Endodermal cell (in vitro differentiated cells): ENCODE results near the gene DIPK1B. TPM values are rescaled to one million over a fixed set of nuclear protein-coding genes. Genes with fewer than 3 reads are reported as not detected.

Source experiments
- DNase-seq: peaks from one replicate; pipeline ENCODE4 v3.0.0-alpha.2; 2017
- H3K27ac ChIP-seq: 2 replicates; pipeline ENCODE4 v1.5.1; 2013; ENCODE audit warnings: mild to moderate bottlenecking, low read depth, low read length, moderate library complexity
- H3K27me3 ChIP-seq: 2 replicates; pipeline ENCODE4 v1.6.1; 2013; ENCODE audit warnings: mild to moderate bottlenecking, low read length, moderate library complexity; ENCODE audit not compliant: insufficient read depth, control insufficient read depth, poor library complexity, severe bottlenecking
- H3K36me3 ChIP-seq: 2 replicates; pipeline ENCODE4 v1.7.0; 2013; ENCODE audit warnings: mild to moderate bottlenecking, low read length, moderate library complexity; ENCODE audit not compliant: control insufficient read depth, insufficient read depth
- H3K4me1 ChIP-seq: one replicate; pipeline ENCODE4 v1.7.0; 2013; ENCODE audit warnings: low read length; ENCODE audit not compliant: control insufficient read depth, insufficient read depth
- H3K4me3 ChIP-seq: 2 replicates; pipeline ENCODE4 v1.5.1; 2013; ENCODE audit warnings: mild to moderate bottlenecking, low read length, moderate library complexity
- H3K9ac ChIP-seq: 2 replicates; pipeline ENCODE4 v1.6.1; 2013; ENCODE audit warnings: mild to moderate bottlenecking, low read length, moderate library complexity; ENCODE audit not compliant: poor library complexity, severe bottlenecking; ENCODE audit errors: extremely low read depth
- H3K9me3 ChIP-seq: 2 replicates; pipeline ENCODE4 v1.6.1; 2013; ENCODE audit warnings: mild to moderate bottlenecking, low read length, moderate library complexity; ENCODE audit not compliant: control insufficient read depth
- H3K27ac Mint-ChIP-seq: 2 replicates; pipeline ENCODE4 v1.8.0; 2020; ENCODE audit warnings: mixed read lengths
- H3K27me3 Mint-ChIP-seq: 2 replicates; pipeline ENCODE4 v1.8.0; 2021; ENCODE audit warnings: mild to moderate bottlenecking, mixed read lengths; ENCODE audit not compliant: insufficient read depth
- H3K36me3 Mint-ChIP-seq: 2 replicates; pipeline ENCODE4 v1.8.0; 2020; ENCODE audit warnings: low read depth, mixed read lengths
- H3K4me1 Mint-ChIP-seq: 2 replicates; pipeline ENCODE4 v1.8.0; 2020; ENCODE audit warnings: mixed read lengths
- H3K4me3 Mint-ChIP-seq: 2 replicates; pipeline ENCODE4 v1.8.0; 2020; ENCODE audit warnings: mild to moderate bottlenecking, moderate library complexity, mixed read lengths
- H3K9me3 Mint-ChIP-seq: 2 replicates; pipeline ENCODE4 v1.8.0; 2020; ENCODE audit warnings: mild to moderate bottlenecking, mixed read lengths
- WGBS, 2 experiments: methylation state at CpG; one replicate each; pipeline versions ENCODE4 v1.1.5 to v1.1.7; 2013; ENCODE audit warnings: missing lambda C conversion rate in 2 of 2, mixed read lengths in 1 of 2; ENCODE audit not compliant: insufficient coverage in 1 of 2, insufficient read length in 1 of 2; 5-methylcytosine and 5-hydroxymethylcytosine counted together
- total RNA-seq, 2 donors: library from RNA; stranded (reverse); fragmentation: NEBNext Ultra II Directional in 1 of 2; extraction: Animal tissue kit (Norgen Biotek cat#: 25700) in 1 of 2; gene quantifications; 2 replicates in 1 of 2; 3 replicates in 1 of 2; pipeline ENCODE4 v1.2.1, GENCODE V29; 2021
- TF ChIP-seq, protein P1 (sequence below): fragments of 200-600 bp; sonication (generic); conservative IDR thresholded peaks from 2 replicates; pipeline ENCODE4 v1.5.0; 2021; ENCODE audit warnings: antibody characterized with exemption, mild to moderate bottlenecking

DIPK1B gene
- total RNA-seq, 2 donors from 2014 or later: 35.1 to 45.4 TPM

DNA sequence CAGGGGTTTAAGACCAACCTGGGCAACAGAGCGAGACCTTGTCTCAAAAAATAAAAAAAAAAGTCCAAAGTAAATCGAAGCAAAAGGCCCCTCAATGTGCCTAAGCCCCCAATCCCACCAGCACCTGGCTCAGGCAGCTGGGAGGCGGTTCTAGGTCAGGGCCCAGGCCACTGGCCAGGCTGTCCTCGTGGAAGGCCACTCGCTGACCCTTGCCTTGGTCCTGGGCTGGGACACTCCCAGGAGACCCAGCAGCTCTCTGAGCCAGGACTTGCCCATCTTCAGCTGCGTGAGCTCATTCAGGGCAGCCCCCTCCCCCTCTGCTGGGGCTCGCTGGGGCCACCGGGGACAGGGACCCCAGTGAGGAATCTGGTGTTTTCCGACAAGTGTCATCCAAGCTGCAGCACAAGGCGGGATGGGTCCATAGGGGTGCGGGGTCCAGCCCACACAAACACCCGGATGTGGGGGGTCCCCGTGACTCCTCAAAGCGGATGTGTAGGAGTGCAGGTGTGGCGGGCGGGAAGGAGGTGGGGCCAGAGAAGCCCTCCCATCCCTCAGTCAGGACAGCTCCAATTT is 29.1 kb upstream of the DIPK1B start:
- DNase-seq: no peak
- Mint-ChIP-seq H3K4me1 (peaks cover 5% of the 10 kb centered on the region), H3K27me3 (peaks cover 2% of the 10 kb centered on the region), H3K9me3 (no peaks in the 10 kb centered on the region), H3K27ac (no peak overlapping the region), H3K4me3 (no peak overlapping the region), H3K36me3 (no peaks in the 10 kb centered on the region)
- peaks cover 7% of the 10 kb centered on the region for H3K27me3 ChIP-seq
- no peak overlapping the region for H3K4me3 ChIP-seq
- H3K9ac ChIP-seq: no peak overlapping the region
- H3K9me3 ChIP-seq: no peaks in the 10 kb centered on the region
- H3K27ac ChIP-seq: no peak overlapping the region
- H3K36me3 ChIP-seq: no peaks in the 10 kb centered on the region
- TF ChIP-seq, protein P1, sequence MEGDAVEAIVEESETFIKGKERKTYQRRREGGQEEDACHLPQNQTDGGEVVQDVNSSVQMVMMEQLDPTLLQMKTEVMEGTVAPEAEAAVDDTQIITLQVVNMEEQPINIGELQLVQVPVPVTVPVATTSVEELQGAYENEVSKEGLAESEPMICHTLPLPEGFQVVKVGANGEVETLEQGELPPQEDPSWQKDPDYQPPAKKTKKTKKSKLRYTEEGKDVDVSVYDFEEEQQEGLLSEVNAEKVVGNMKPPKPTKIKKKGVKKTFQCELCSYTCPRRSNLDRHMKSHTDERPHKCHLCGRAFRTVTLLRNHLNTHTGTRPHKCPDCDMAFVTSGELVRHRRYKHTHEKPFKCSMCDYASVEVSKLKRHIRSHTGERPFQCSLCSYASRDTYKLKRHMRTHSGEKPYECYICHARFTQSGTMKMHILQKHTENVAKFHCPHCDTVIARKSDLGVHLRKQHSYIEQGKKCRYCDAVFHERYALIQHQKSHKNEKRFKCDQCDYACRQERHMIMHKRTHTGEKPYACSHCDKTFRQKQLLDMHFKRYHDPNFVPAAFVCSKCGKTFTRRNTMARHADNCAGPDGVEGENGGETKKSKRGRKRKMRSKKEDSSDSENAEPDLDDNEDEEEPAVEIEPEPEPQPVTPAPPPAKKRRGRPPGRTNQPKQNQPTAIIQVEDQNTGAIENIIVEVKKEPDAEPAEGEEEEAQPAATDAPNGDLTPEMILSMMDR: no peak
- WGBS, 2 experiments: 89 to 94% methylated on average over 11 to 16 of the region's 16 CpGs
- H3K4me1 ChIP-seq: peaks cover 4% of the 10 kb centered on the region

DNA sequence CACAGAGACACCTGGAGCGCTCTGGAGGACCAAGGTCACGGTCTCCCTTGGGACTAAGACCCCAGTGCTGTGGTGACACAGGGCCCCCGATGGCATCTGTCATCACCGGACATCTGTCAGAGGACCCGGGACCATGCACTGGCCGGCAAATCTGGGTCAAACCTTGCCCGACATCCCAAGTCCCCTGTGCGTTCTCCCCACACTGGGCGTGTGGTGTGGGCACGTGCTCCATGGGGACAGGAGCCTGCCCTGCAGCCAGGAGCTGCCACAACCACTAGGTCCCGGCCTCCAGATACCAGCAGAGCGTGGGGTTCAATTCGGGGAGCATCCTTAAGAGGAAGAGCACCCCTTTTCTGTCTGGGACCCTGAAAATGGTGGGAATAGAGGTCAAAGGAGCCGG is 28.6 kb upstream of the DIPK1B start:
- Mint-ChIP-seq H3K4me3 (no peak overlapping the region), H3K27ac (no peak overlapping the region), H3K36me3 (no peaks in the 10 kb centered on the region), H3K27me3 (peaks cover 5% of the 10 kb centered on the region), H3K4me1 (peaks cover 5% of the 10 kb centered on the region), H3K9me3 (no peaks in the 10 kb centered on the region)
- H3K36me3 ChIP-seq: no peaks in the 10 kb centered on the region
- H3K4me1 ChIP-seq: peaks cover 4% of the 10 kb centered on the region
- DNase-seq: no peak
- no peaks in the 10 kb centered on the region for H3K9me3 ChIP-seq
- TF ChIP-seq, protein P1: no peak
- H3K27me3 ChIP-seq: peaks cover 10% of the 10 kb centered on the region
- no peak overlapping the region for H3K4me3 ChIP-seq
- WGBS, 2 experiments: 93 to 95% methylated on average over 14 of the region's 14 CpGs
- no peak overlapping the region for H3K9ac ChIP-seq
- no peak overlapping the region for H3K27ac ChIP-seq

DNA sequence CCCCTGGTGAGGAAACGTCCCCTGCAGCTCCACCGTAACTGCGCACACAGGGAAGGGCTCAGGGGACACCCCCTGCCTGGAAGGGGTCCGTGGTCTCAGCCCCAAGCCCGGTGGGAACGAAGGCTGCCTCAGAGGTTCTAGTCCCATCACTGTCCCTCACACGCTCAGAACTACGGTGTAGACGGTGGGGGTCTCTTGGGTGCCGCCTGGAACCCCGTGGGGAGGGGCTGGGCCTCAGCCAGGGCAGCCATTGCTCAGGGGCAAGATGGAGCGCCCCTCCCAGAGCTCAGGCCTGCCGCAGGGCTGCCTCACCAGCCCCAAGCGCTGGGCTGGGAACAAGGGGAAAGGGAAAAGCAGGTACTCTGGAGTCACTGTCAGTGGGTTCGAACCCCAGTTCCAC is 28.0 kb upstream of the DIPK1B start:
- H3K9ac ChIP-seq: no peak overlapping the region
- TF ChIP-seq, protein P1: no peak
- Mint-ChIP-seq H3K4me3 (no peak overlapping the region), H3K4me1 (peaks cover 5% of the 10 kb centered on the region), H3K27ac (no peak overlapping the region), H3K9me3 (no peaks in the 10 kb centered on the region), H3K27me3 (peaks cover 11% of the 10 kb centered on the region), H3K36me3 (no peaks in the 10 kb centered on the region)
- peaks cover 10% of the 10 kb centered on the region for H3K27me3 ChIP-seq
- H3K36me3 ChIP-seq: no peaks in the 10 kb centered on the region
- no peak overlapping the region for H3K4me3 ChIP-seq
- H3K9me3 ChIP-seq: no peaks in the 10 kb centered on the region
- no peak overlapping the region for H3K27ac ChIP-seq
- peaks cover 4% of the 10 kb centered on the region for H3K4me1 ChIP-seq
- WGBS, 2 experiments: 88 to 94% methylated on average over 3 to 15 of the region's 15 CpGs
- no peak for DNase-seq
